GM23338 (cell line): ENCODE data around the gene ZSCAN23. TPM values are rescaled to one million over a fixed set of nuclear protein-coding genes. Genes with fewer than 3 reads are reported as not detected.

ENCODE experiments used
- ATAC-seq: fragments of 200-7000 bp; cut with Tn5 transposase; 3 replicates; pipeline ENCODE4 v1.9.1; 2020
- DNase-seq: peaks from one replicate; pipeline ENCODE4 v3.0.0-alpha.2; 2015; ENCODE audit warnings: low spot score
- H2AFZ ChIP-seq: fragments of 200-600 bp; sonication (generic); 2 replicates; pipeline ENCODE4 v1.8.0; 2016; ENCODE audit warnings: antibody characterized with exemption, mild to moderate bottlenecking, moderate library complexity
- H3F3A ChIP-seq: fragments of 200-600 bp; sonication (generic); replicated peaks from 2 replicates; pipeline ENCODE4 v1.8.0; 2017; ENCODE audit warnings: antibody characterized with exemption, mixed run types, low read depth
- H3K27ac ChIP-seq: fragments of 200-600 bp; sonication (generic); 2 replicates; pipeline ENCODE4 v1.6.1; 2016; ENCODE audit warnings: low read depth
- H3K27me3 ChIP-seq: fragments of 200-600 bp; sonication (generic); 2 replicates; pipeline ENCODE4 v1.8.0; 2016; ENCODE audit warnings: mild to moderate bottlenecking, mixed run types, moderate library complexity; ENCODE audit not compliant: insufficient read depth
- H3K36me3 ChIP-seq: fragments of 200-600 bp; sonication (generic); 2 replicates; pipeline ENCODE4 v1.8.0; 2016; ENCODE audit warnings: mild to moderate bottlenecking; ENCODE audit not compliant: insufficient read depth
- H3K4me1 ChIP-seq: fragments of 200-600 bp; sonication (generic); 2 replicates; pipeline ENCODE4 v1.8.0; 2016; ENCODE audit warnings: mild to moderate bottlenecking, moderate library complexity; ENCODE audit not compliant: insufficient read depth
- H3K4me2 ChIP-seq: fragments of 200-600 bp; sonication (generic); 2 replicates; pipeline ENCODE4 v1.7.1; 2017; ENCODE audit warnings: mixed run types
- H3K4me3 ChIP-seq: fragments of 200-600 bp; sonication (generic); 2 replicates; pipeline ENCODE4 v1.6.1; 2016; ENCODE audit warnings: mixed run types
- H3K79me2 ChIP-seq: fragments of 200-600 bp; sonication (generic); replicated peaks from 2 replicates; pipeline ENCODE4 v1.8.0; 2017; ENCODE audit warnings: mild to moderate bottlenecking; ENCODE audit not compliant: insufficient read depth
- H3K9me2 ChIP-seq: fragments of 200-600 bp; sonication (generic); 2 replicates; pipeline ENCODE4 v1.8.0; 2017; ENCODE audit not compliant: insufficient read depth
- H4K20me1 ChIP-seq: fragments of 200-600 bp; sonication (generic); replicated peaks from 2 replicates; pipeline ENCODE4 v1.8.0; 2017; ENCODE audit warnings: mild to moderate bottlenecking; ENCODE audit not compliant: insufficient read depth
- H3K27ac Mint-ChIP-seq: 2 replicates; pipeline ENCODE4 v1.8.0; 2020; ENCODE audit warnings: inconsistent platforms, mild to moderate bottlenecking, moderate library complexity, mixed read lengths
- H3K27me3 Mint-ChIP-seq: 3 replicates; pipeline ENCODE4 v1.8.0; 2022; ENCODE audit warnings: low read depth, mild to moderate bottlenecking, moderate library complexity, mixed read lengths, inconsistent platforms; ENCODE audit not compliant: insufficient read depth, poor library complexity
- H3K36me3 Mint-ChIP-seq: 3 replicates; pipeline ENCODE4 v1.8.0; 2021; ENCODE audit warnings: low read depth, mild to moderate bottlenecking, inconsistent platforms, moderate library complexity, mixed read lengths
- H3K4me1 Mint-ChIP-seq: 3 replicates; pipeline ENCODE4 v1.8.0; 2020; ENCODE audit warnings: mild to moderate bottlenecking, inconsistent platforms, mixed read lengths
- H3K4me3 Mint-ChIP-seq: 3 replicates; pipeline ENCODE4 v1.8.0; 2021; ENCODE audit warnings: moderate library complexity, mild to moderate bottlenecking, inconsistent platforms, mixed read lengths
- H3K9me3 Mint-ChIP-seq: 3 replicates; pipeline ENCODE4 v1.8.0; 2020; ENCODE audit warnings: moderate library complexity, mild to moderate bottlenecking, inconsistent platforms, mixed read lengths
- CREB1 ChIP-seq: fragments of 250-450 bp; sonication (Bioruptor Pico); IDR thresholded peaks from 2 replicates; pipeline ENCODE4 v1.5.0; 2020; ENCODE audit warnings: low read depth, mild to moderate bottlenecking, moderate library complexity
- EZH2 ChIP-seq: fragments of 200-600 bp; sonication (generic); IDR thresholded peaks from one replicate; pipeline ENCODE4 v1.8.0; 2017; ENCODE audit warnings: antibody characterized with exemption, mild to moderate bottlenecking, low read depth; ENCODE audit not compliant: unreplicated experiment
- POLR2AphosphoS5 ChIP-seq: IDR thresholded peaks from 2 replicates; pipeline ENCODE4 v1.6.1; 2016; ENCODE audit warnings: antibody characterized with exemption, low read depth
- STAT1 ChIP-seq: IDR thresholded peaks from one replicate; pipeline ENCODE4 v1.6.1; 2016; ENCODE audit warnings: antibody characterized with exemption; ENCODE audit not compliant: unreplicated experiment
- ZNF114 ChIP-seq: fragments of 250-450 bp; sonication (Bioruptor Pico); IDR thresholded peaks from 2 replicates; pipeline ENCODE4 v1.5.0; 2020; ENCODE audit warnings: mild to moderate bottlenecking, moderate library complexity
- ZNF331 ChIP-seq: fragments of 250-450 bp; sonication (Bioruptor Pico); IDR thresholded peaks from 2 replicates; pipeline ENCODE4 v1.5.0; 2020; ENCODE audit warnings: low read depth, mild to moderate bottlenecking, moderate library complexity
- polyA plus RNA-seq: library from polyadenylated mRNA; unstranded; fragments of >200 nt; fragmentation: Nextera tagmentation; extraction: Ambion mirVana; gene quantifications from 2 replicates; pipeline ENCODE4 v1.2.1, GENCODE V29; 2016
- total RNA-seq: library from RNA; depleted of rRNA; stranded (reverse); fragments of >200 nt; shearing (Covaris generic); gene quantifications from 2 replicates; pipeline ENCODE4 v1.2.3, GENCODE V29; 2014
- TF ChIP-seq, protein P1 (sequence below): IDR thresholded peaks from 2 replicates; pipeline ENCODE4 v1.6.1; 2016; ENCODE audit warnings: antibody characterized with exemption
- TF ChIP-seq, protein P2 (sequence below), 2 experiments: fragments of 200-600 bp in 1 of 2; sonication (generic) in 1 of 2; conservative IDR thresholded peaks; 2 replicates each; pipeline versions ENCODE4 v1.5.1 to v1.6.1; 2016 to 2017; ENCODE audit warnings: antibody characterized with exemption in 2 of 2, low read depth in 2 of 2, mild to moderate bottlenecking in 2 of 2, moderate library complexity in 1 of 2
- TF ChIP-seq, protein P3 (sequence below): fragments of 250-450 bp; sonication (Bioruptor Pico); IDR thresholded peaks from 2 replicates; pipeline ENCODE4 v1.5.0; 2020; ENCODE audit warnings: mild to moderate bottlenecking, moderate library complexity

ZSCAN23 gene
- total and polyA plus RNA-seq, 2 experiments from 2014 or later = 1.9 to 7.8 TPM

DNA sequence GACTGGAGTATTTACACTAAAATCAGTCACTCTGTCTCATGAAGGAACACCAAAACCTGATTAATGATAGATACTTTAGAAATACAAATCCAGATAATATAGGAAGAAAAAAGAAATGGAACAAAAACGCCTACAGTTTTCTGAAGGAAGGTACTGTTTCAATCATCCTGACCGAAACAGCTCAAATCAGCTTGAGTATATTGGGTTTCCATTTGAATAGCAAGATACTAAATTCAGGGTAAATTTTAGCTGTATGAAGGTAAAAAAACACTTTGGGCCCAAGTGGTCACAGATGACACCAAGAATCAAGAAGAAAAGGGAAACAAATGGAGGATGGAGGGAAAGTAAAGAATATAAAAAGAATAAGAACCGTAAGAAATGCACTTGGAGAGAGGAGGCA lies 6.9 kb downstream of the ZSCAN23 start:
- TF ChIP-seq POLR2AphosphoS5 (no peak), EZH2 (no peak), STAT1 (no peak), ZNF114 (CRISPR knock-in tag) (no peak), ZNF331 (CRISPR knock-in tag) (no peak), CREB1 (CRISPR knock-in tag) (no peak)
- TF ChIP-seq, protein P1, sequence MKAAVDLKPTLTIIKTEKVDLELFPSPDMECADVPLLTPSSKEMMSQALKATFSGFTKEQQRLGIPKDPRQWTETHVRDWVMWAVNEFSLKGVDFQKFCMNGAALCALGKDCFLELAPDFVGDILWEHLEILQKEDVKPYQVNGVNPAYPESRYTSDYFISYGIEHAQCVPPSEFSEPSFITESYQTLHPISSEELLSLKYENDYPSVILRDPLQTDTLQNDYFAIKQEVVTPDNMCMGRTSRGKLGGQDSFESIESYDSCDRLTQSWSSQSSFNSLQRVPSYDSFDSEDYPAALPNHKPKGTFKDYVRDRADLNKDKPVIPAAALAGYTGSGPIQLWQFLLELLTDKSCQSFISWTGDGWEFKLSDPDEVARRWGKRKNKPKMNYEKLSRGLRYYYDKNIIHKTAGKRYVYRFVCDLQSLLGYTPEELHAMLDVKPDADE = no peak
- TF ChIP-seq, protein P2, sequence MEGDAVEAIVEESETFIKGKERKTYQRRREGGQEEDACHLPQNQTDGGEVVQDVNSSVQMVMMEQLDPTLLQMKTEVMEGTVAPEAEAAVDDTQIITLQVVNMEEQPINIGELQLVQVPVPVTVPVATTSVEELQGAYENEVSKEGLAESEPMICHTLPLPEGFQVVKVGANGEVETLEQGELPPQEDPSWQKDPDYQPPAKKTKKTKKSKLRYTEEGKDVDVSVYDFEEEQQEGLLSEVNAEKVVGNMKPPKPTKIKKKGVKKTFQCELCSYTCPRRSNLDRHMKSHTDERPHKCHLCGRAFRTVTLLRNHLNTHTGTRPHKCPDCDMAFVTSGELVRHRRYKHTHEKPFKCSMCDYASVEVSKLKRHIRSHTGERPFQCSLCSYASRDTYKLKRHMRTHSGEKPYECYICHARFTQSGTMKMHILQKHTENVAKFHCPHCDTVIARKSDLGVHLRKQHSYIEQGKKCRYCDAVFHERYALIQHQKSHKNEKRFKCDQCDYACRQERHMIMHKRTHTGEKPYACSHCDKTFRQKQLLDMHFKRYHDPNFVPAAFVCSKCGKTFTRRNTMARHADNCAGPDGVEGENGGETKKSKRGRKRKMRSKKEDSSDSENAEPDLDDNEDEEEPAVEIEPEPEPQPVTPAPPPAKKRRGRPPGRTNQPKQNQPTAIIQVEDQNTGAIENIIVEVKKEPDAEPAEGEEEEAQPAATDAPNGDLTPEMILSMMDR (conservative IDR thresholded peaks at IDR 0.05; ENCODE audit: low read depth in 2 of 2) = no peak
- Mint-ChIP-seq H3K27ac (no peak overlapping the region), H3K36me3 (peaks cover 3% of the 10 kb centered on the region; the same call in 1 of the 3 replicates), H3K4me1 (no peaks in the 10 kb centered on the region), H3K9me3 (no peaks in the 10 kb centered on the region), H3K4me3 (no peak overlapping the region), H3K27me3 (no peaks in the 10 kb centered on the region)
- H3K9me2 ChIP-seq = no peaks in the 10 kb centered on the region
- H3F3A ChIP-seq = no peaks in the 10 kb centered on the region
- H3K36me3 ChIP-seq = no peaks in the 10 kb centered on the region
- H2AFZ ChIP-seq = no peak overlapping the region
- H3K4me3 ChIP-seq = no peak overlapping the region
- H3K27ac ChIP-seq = no peak overlapping the region
- 0 out of 2 replicates have a peak, but pooled peaks cover 1% of the 10 kb centered on the region for H3K79me2 ChIP-seq
- no peaks in the 10 kb centered on the region for H3K27me3 ChIP-seq
- no peak for ATAC-seq
- H3K4me2 ChIP-seq = no peak overlapping the region
- H3K4me1 ChIP-seq = no peaks in the 10 kb centered on the region
- peaks cover 2% of the 10 kb centered on the region; the same call in 1 of the 2 replicates for H4K20me1 ChIP-seq
- no peak for DNase-seq

DNA sequence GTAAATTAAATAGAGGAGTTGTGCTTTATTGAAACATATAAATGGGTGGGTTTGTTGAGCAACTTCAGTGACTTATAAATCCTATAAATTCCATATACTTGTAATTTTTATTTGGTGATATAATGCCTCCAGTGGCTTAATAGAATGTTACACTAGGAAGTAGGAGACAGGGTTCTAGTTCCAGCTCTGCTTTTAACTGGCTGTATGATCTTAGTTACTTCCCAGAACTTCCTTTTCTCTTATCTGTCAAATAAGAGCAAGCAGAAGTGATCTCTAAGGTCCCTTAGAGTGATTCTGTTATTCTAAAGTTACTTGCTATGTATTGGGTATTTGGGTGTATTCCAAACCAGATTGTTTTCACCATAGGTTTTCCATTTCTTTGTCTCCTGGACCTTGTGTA lies 10.2 kb downstream of the ZSCAN23 start:
- no peaks in the 10 kb centered on the region for H3K9me2 ChIP-seq
- Mint-ChIP-seq H3K4me3 (no peak overlapping the region), H3K36me3 (peaks cover 3% of the 10 kb centered on the region; the same call in 1 of the 3 replicates), H3K27me3 (no peaks in the 10 kb centered on the region), H3K27ac (no peak overlapping the region), H3K9me3 (no peaks in the 10 kb centered on the region), H3K4me1 (no peaks in the 10 kb centered on the region)
- H2AFZ ChIP-seq = no peak overlapping the region
- no peak overlapping the region for H3K27ac ChIP-seq
- H3K27me3 ChIP-seq = no peaks in the 10 kb centered on the region
- no peak overlapping the region for H3K4me3 ChIP-seq
- DNase-seq (no peak), ATAC-seq (no peak)
- no peaks in the 10 kb centered on the region for H3K79me2 ChIP-seq
- no peaks in the 10 kb centered on the region for H3F3A ChIP-seq
- H3K4me1 ChIP-seq = no peaks in the 10 kb centered on the region
- H3K36me3 ChIP-seq = no peaks in the 10 kb centered on the region
- no peak for TF ChIP-seq EZH2
- TF ChIP-seq, protein P1 = no peak
- TF ChIP-seq, protein P3, sequence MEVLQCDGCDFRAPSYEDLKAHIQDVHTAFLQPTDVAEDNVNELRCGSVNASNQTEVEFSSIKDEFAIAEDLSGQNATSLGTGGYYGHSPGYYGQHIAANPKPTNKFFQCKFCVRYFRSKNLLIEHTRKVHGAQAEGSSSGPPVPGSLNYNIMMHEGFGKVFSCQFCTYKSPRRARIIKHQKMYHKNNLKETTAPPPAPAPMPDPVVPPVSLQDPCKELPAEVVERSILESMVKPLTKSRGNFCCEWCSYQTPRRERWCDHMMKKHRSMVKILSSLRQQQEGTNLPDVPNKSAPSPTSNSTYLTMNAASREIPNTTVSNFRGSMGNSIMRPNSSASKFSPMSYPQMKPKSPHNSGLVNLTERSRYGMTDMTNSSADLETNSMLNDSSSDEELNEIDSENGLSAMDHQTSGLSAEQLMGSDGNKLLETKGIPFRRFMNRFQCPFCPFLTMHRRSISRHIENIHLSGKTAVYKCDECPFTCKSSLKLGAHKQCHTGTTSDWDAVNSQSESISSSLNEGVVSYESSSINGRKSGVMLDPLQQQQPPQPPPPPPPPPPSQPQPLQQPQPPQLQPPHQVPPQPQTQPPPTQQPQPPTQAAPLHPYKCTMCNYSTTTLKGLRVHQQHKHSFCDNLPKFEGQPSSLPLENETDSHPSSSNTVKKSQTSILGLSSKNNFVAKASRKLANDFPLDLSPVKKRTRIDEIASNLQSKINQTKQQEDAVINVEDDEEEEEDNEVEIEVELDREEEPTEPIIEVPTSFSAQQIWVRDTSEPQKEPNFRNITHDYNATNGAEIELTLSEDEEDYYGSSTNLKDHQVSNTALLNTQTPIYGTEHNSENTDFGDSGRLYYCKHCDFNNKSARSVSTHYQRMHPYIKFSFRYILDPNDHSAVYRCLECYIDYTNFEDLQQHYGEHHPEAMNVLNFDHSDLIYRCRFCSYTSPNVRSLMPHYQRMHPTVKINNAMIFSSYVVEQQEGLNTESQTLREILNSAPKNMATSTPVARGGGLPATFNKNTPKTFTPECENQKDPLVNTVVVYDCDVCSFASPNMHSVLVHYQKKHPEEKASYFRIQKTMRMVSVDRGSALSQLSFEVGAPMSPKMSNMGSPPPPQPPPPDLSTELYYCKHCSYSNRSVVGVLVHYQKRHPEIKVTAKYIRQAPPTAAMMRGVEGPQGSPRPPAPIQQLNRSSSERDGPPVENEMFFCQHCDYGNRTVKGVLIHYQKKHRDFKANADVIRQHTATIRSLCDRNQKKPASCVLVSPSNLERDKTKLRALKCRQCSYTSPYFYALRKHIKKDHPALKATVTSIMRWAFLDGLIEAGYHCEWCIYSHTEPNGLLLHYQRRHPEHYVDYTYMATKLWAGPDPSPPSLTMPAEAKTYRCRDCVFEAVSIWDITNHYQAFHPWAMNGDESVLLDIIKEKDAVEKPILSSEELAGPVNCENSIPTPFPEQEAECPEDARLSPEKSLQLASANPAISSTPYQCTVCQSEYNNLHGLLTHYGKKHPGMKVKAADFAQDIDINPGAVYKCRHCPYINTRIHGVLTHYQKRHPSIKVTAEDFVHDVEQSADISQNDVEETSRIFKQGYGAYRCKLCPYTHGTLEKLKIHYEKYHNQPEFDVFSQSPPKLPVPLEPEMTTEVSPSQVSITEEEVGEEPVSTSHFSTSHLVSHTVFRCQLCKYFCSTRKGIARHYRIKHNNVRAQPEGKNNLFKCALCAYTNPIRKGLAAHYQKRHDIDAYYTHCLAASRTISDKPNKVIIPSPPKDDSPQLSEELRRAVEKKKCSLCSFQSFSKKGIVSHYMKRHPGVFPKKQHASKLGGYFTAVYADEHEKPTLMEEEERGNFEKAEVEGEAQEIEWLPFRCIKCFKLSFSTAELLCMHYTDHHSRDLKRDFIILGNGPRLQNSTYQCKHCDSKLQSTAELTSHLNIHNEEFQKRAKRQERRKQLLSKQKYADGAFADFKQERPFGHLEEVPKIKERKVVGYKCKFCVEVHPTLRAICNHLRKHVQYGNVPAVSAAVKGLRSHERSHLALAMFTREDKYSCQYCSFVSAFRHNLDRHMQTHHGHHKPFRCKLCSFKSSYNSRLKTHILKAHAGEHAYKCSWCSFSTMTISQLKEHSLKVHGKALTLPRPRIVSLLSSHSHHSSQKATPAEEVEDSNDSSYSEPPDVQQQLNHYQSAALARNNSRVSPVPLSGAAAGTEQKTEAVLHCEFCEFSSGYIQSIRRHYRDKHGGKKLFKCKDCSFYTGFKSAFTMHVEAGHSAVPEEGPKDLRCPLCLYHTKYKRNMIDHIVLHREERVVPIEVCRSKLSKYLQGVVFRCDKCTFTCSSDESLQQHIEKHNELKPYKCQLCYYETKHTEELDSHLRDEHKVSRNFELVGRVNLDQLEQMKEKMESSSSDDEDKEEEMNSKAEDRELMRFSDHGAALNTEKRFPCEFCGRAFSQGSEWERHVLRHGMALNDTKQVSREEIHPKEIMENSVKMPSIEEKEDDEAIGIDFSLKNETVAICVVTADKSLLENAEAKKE (CRISPR knock-in tag) = no peak
- peaks cover 2% of the 10 kb centered on the region for H4K20me1 ChIP-seq
- no peak overlapping the region for H3K4me2 ChIP-seq
